H9 (cell line): ENCODE measurements around the gene FAM174B. TPM values are rescaled to one million over a fixed set of nuclear protein-coding genes. Genes with fewer than 3 reads are reported as not detected.
A peak's percentile ranks its signal among the peaks of the same experiment; 100 is the strongest.

Source experiments
- DNase-seq: peaks from one replicate; pipeline ENCODE4 v3.0.0-alpha.2; 2017
- H2AFZ ChIP-seq: one replicate; pipeline ENCODE4 v1.6.1; 2013; ENCODE audit warnings: mild to moderate bottlenecking, low read length, control low read depth, moderate library complexity
- H2AK5ac ChIP-seq: 2 replicates; pipeline ENCODE4 v1.6.1; 2013; ENCODE audit warnings: low read length, control low read depth, mixed read lengths; ENCODE audit not compliant: insufficient read length
- H2BK120ac ChIP-seq: one replicate; pipeline ENCODE4 v1.6.1; 2013; ENCODE audit warnings: low read depth, mild to moderate bottlenecking, low read length, control low read depth, inconsistent platforms; ENCODE audit not compliant: poor library complexity, severe bottlenecking
- H2BK12ac ChIP-seq: 2 replicates; pipeline ENCODE4 v1.6.1; 2013; ENCODE audit warnings: low read length, control low read depth, mixed read lengths, low read depth; ENCODE audit not compliant: insufficient read length
- H2BK15ac ChIP-seq: 2 replicates; pipeline ENCODE4 v1.6.1; 2013; ENCODE audit warnings: low read depth, low read length, control low read depth
- H2BK20ac ChIP-seq: one replicate; pipeline ENCODE4 v1.6.1; 2013; ENCODE audit warnings: low read depth, mild to moderate bottlenecking, low read length, control low read depth, inconsistent platforms; ENCODE audit not compliant: poor library complexity, severe bottlenecking
- H2BK5ac ChIP-seq: 2 replicates; pipeline ENCODE4 v1.6.1; 2013; ENCODE audit warnings: low read length, control low read depth, mixed read lengths; ENCODE audit not compliant: insufficient read length
- H3K14ac ChIP-seq: 2 replicates; pipeline ENCODE4 v1.6.1; 2013; ENCODE audit warnings: low read length, control low read depth; ENCODE audit not compliant: insufficient read depth
- H3K18ac ChIP-seq: 2 replicates; pipeline ENCODE4 v1.6.1; 2013; ENCODE audit warnings: low read depth, mild to moderate bottlenecking, mixed read lengths, low read length, control low read depth; ENCODE audit not compliant: insufficient read length
- H3K23ac ChIP-seq: 2 replicates; pipeline ENCODE4 v1.6.1; 2013; ENCODE audit warnings: low read length, control low read depth, mixed read lengths, low read depth; ENCODE audit not compliant: insufficient read length
- H3K23me2 ChIP-seq: 2 replicates; pipeline ENCODE4 v1.6.1; 2013; ENCODE audit warnings: low read depth, mild to moderate bottlenecking, mixed read lengths, low read length, control low read depth; ENCODE audit not compliant: insufficient read length, poor library complexity, severe bottlenecking
- H3K27ac ChIP-seq: 2 replicates; pipeline ENCODE4 v1.5.1; 2013; ENCODE audit warnings: low read length, control low read depth, mixed read lengths, low read depth; ENCODE audit not compliant: insufficient read length
- H3K27me3 ChIP-seq: 2 replicates; pipeline ENCODE4 v1.6.1; 2013; ENCODE audit warnings: low read length, control low read depth, inconsistent platforms; ENCODE audit not compliant: insufficient read depth
- H3K4ac ChIP-seq: 2 replicates; pipeline ENCODE4 v1.6.1; 2013; ENCODE audit warnings: low read depth, mild to moderate bottlenecking, control low read depth, inconsistent platforms, low read length, moderate library complexity
- H3K4me1 ChIP-seq: 2 replicates; pipeline ENCODE4 v1.6.1; 2013; ENCODE audit warnings: low read length, control low read depth, inconsistent platforms; ENCODE audit not compliant: insufficient read depth
- H3K4me2 ChIP-seq: 2 replicates; pipeline ENCODE4 v1.6.1; 2013; ENCODE audit warnings: low read length, control low read depth, mixed read lengths; ENCODE audit not compliant: insufficient read length, insufficient read depth
- H3K56ac ChIP-seq: 2 replicates; pipeline ENCODE4 v1.6.1; 2013; ENCODE audit warnings: low read depth, mild to moderate bottlenecking, mixed read lengths, low read length, control low read depth; ENCODE audit not compliant: insufficient read length
- H3K79me1 ChIP-seq: 2 replicates; pipeline ENCODE4 v1.6.1; 2013; ENCODE audit warnings: low read depth, mild to moderate bottlenecking, moderate library complexity, low read length, control low read depth, inconsistent platforms; ENCODE audit not compliant: insufficient read depth, poor library complexity, severe bottlenecking
- H3K79me2 ChIP-seq: 2 replicates; pipeline ENCODE4 v1.6.1; 2013; ENCODE audit warnings: low read length, control low read depth, inconsistent platforms; ENCODE audit not compliant: insufficient read depth
- H3K9ac ChIP-seq: 2 replicates; pipeline ENCODE4 v1.6.1; 2013; ENCODE audit warnings: low read length, control low read depth, mixed read lengths; ENCODE audit not compliant: insufficient read length; ENCODE audit errors: extremely low read depth
- H3K9me3 ChIP-seq: one replicate; pipeline ENCODE4 v1.6.1; 2013; ENCODE audit warnings: low read depth, low read length, inconsistent platforms; ENCODE audit not compliant: control insufficient read depth
- H3T11ph ChIP-seq: one replicate; pipeline ENCODE4 v1.6.1; 2013; ENCODE audit warnings: mild to moderate bottlenecking, low read length, control low read depth, inconsistent platforms
- H4K20me1 ChIP-seq: one replicate; pipeline ENCODE4 v1.6.1; 2013; ENCODE audit not compliant: control insufficient read depth, insufficient read length, insufficient read depth
- H4K5ac ChIP-seq: 2 replicates; pipeline ENCODE4 v1.6.1; 2013; ENCODE audit warnings: low read depth, mild to moderate bottlenecking, mixed read lengths, low read length, control low read depth; ENCODE audit not compliant: insufficient read length
- H4K8ac ChIP-seq: replicated peaks from 2 replicates; pipeline ENCODE4 v1.6.1; 2013; ENCODE audit warnings: low read length, control low read depth, mixed read lengths, low read depth; ENCODE audit not compliant: insufficient read length
- H4K91ac ChIP-seq: 2 replicates; pipeline ENCODE4 v1.6.1; 2013; ENCODE audit warnings: low read depth, mild to moderate bottlenecking, moderate library complexity, mixed read lengths, low read length, control low read depth; ENCODE audit not compliant: insufficient read length
- H3K27ac Mint-ChIP-seq, 3 experiments: 2 replicates in 2 of 3; 3 replicates in 1 of 3; pipeline ENCODE4 v1.8.0; 2020 to 2021; ENCODE audit warnings: mixed read lengths in 3 of 3, mild to moderate bottlenecking in 1 of 3, moderate library complexity in 1 of 3
- H3K27me3 Mint-ChIP-seq: 2 replicates; pipeline ENCODE4 v1.8.0; 2021; ENCODE audit warnings: low read depth, mild to moderate bottlenecking, moderate library complexity, mixed read lengths
- H3K36me3 Mint-ChIP-seq, 3 experiments: 2 replicates in 2 of 3; 3 replicates in 1 of 3; pipeline ENCODE4 v1.8.0; 2020 to 2021; ENCODE audit warnings: low read depth in 3 of 3, mixed read lengths in 3 of 3; ENCODE audit not compliant: insufficient read depth in 1 of 3
- H3K4me1 Mint-ChIP-seq, 2 experiments: 2 replicates each; pipeline ENCODE4 v1.8.0; 2020; ENCODE audit warnings: mixed read lengths in 2 of 2
- H3K4me3 Mint-ChIP-seq, 2 experiments: 2 replicates in 1 of 2; 3 replicates in 1 of 2; pipeline ENCODE4 v1.8.0; 2020 to 2021; ENCODE audit warnings: mild to moderate bottlenecking in 2 of 2, mixed read lengths in 2 of 2, moderate library complexity in 1 of 2
- H3K9me3 Mint-ChIP-seq, 2 experiments: 2 replicates in 1 of 2; 3 replicates in 1 of 2; pipeline ENCODE4 v1.8.0; 2020; ENCODE audit warnings: mild to moderate bottlenecking in 2 of 2, mixed read lengths in 2 of 2, moderate library complexity in 1 of 2
- WGBS: extraction: QIAGEN DNeasy Blood & Tissue Kit; methylation state at CpG from one replicate; pipeline ENCODE4 v1.1.7; 2013; ENCODE audit warnings: missing lambda C conversion rate, low lambda C conversion rate, mixed read lengths; ENCODE audit not compliant: insufficient read length; ENCODE audit errors: extremely low coverage; 5-methylcytosine and 5-hydroxymethylcytosine counted together
- total RNA-seq: library from RNA; stranded (reverse); gene quantifications from 2 replicates; pipeline ENCODE4 v1.2.1, GENCODE V29; 2021
- TF ChIP-seq, protein P1 (sequence below): fragments of 200-600 bp; sonication (generic); conservative IDR thresholded peaks from 3 replicates; pipeline ENCODE4 v1.8.0; 2021; ENCODE audit warnings: antibody characterized with exemption, mild to moderate bottlenecking

FAM174B gene
- total RNA-seq, 1 experiment from 2014 or later, result 38.0 TPM

- H3K27ac Mint-ChIP-seq, result peak overlapping the region in 2 of 3 experiments; percentile 18 to 23; a peak in 1 of 7 replicates
- no CpG with 5 or more reads among the region's 7 CpGs for WGBS
- H4K20me1 ChIP-seq, result peaks cover 2% of the 10 kb centered on the region
Observed at GRCh38 chr15:92653836-92654539, 1.6 kb downstream of the FAM174B start.

More at GRCh38 chr15:92653836-92654539, 1.6 kb downstream of the FAM174B start:
- no peak overlapping the region for H4K5ac ChIP-seq
- no peak overlapping the region for H3K23ac ChIP-seq
- TF ChIP-seq, protein P1, sequence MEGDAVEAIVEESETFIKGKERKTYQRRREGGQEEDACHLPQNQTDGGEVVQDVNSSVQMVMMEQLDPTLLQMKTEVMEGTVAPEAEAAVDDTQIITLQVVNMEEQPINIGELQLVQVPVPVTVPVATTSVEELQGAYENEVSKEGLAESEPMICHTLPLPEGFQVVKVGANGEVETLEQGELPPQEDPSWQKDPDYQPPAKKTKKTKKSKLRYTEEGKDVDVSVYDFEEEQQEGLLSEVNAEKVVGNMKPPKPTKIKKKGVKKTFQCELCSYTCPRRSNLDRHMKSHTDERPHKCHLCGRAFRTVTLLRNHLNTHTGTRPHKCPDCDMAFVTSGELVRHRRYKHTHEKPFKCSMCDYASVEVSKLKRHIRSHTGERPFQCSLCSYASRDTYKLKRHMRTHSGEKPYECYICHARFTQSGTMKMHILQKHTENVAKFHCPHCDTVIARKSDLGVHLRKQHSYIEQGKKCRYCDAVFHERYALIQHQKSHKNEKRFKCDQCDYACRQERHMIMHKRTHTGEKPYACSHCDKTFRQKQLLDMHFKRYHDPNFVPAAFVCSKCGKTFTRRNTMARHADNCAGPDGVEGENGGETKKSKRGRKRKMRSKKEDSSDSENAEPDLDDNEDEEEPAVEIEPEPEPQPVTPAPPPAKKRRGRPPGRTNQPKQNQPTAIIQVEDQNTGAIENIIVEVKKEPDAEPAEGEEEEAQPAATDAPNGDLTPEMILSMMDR, result no peak
- H2BK120ac ChIP-seq, result no peak overlapping the region
- H3K27ac ChIP-seq, result no peak overlapping the region
- Mint-ChIP-seq H3K9me3 (peaks cover 2 to 5% of the 10 kb centered on the region in 2 experiments; a peak in 3 of 5 replicates), H3K4me3 (peak overlapping the region; percentile 74 to 80; a peak in 3 of 5 replicates), H3K27me3 (peaks cover 19% of the 10 kb centered on the region), H3K4me1 (peaks cover 51 to 55% of the 10 kb centered on the region in 2 experiments), H3K36me3 (peaks cover 2 to 29% (median 28%) of the 10 kb centered on the region in 3 experiments; a peak in 6 of 7 replicates)
- H3K18ac ChIP-seq, result no peak overlapping the region
- H3K9me3 ChIP-seq, result no peaks in the 10 kb centered on the region
- no peaks in the 10 kb centered on the region for H3K79me1 ChIP-seq
- H2AK5ac ChIP-seq, result no peak overlapping the region
- H3K27me3 ChIP-seq, result no peaks in the 10 kb centered on the region; the same call in 1 of the 2 replicates
- no peak overlapping the region for H2BK15ac ChIP-seq
- no peak for DNase-seq
- no peak overlapping the region for H3K9ac ChIP-seq
- no peak overlapping the region for H2BK5ac ChIP-seq
- no peak overlapping the region for H4K8ac ChIP-seq
- no peak overlapping the region for H4K91ac ChIP-seq
- H3T11ph ChIP-seq, result no peak overlapping the region
- peak overlapping the region; percentile 48 for H3K4me2 ChIP-seq
- no peak overlapping the region for H3K56ac ChIP-seq
- no peaks in the 10 kb centered on the region for H3K23me2 ChIP-seq
- no peak overlapping the region for H2AFZ ChIP-seq
- H3K4ac ChIP-seq, result no peak overlapping the region
- H2BK12ac ChIP-seq, result no peak overlapping the region
- H3K4me1 ChIP-seq, result peaks cover 4% of the 10 kb centered on the region; the same call in 1 of the 2 replicates
- H3K14ac ChIP-seq, result no peak overlapping the region
- H3K79me2 ChIP-seq, result no peaks in the 10 kb centered on the region; the same call in 1 of the 2 replicates
- H2BK20ac ChIP-seq, result no peak overlapping the region
